Measurements from ENCODE around the gene GSE1.

GSE1 gene

DNA sequence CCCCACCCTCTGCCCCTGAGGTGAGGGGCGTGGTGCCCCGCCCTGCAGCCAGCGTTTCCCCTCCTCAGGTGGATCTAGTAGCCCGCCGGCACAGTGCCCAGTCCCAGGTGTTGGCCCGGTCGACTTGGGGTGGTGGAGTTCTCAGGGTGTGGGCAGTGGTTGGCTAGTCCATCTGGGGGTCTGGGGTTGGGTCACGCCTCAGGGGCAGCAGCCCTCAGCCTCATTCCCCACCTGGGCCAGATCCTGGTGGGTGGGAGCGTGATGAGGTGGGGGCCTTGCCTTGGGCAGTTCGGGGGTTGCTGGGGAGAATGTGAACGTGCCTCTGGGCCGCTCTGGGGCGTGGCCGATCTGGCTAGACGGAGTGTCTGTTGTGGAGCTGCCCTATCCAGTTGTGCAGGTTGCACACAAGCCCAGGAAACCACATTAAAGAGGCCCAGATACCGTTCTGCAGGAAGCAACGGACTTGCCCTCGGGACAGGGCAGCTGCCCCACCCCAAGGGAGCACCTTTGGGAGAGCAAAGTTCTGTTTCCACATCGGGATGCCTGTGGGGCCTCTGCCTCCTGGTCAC is 32.0 kb downstream of the GSE1 start:
- Histone ChIP-seq H4K20me1 (peaks cover 100% of the 10 kb centered on the region in 11 experiments), H3K27me3 (peaks cover 0 to 41% (median 0%) of the 10 kb centered on the region in 11 experiments; a peak in 8 of 22 replicates), H3K9ac (0 out of 22 replicates have a peak overlapping the region, but pooled peaks of 2 of the 11 experiments have one; percentile 9 to 18), H3K4me3 (no peak overlapping the region), H3K36me3 (peaks cover 0 to 40% (median 24%) of the 10 kb centered on the region in 11 experiments; a peak in 16 of 22 replicates), H3K4me2 (peak overlapping the region in 10 of 11 experiments; percentile 4 to 99 (median 90); a peak in 20 of 22 replicates), H3K4me1 (peaks cover 70 to 96% (median 92%) of the 10 kb centered on the region in 10 experiments), H3K9me3 (replicated peaks in 1 of 11) (no peaks in the 10 kb centered on the region), H3K27ac (no peak overlapping the region)
- no peak for TF ChIP-seq Cebpa-rat (IDR thresholded peaks at IDR 0.05)

DNA sequence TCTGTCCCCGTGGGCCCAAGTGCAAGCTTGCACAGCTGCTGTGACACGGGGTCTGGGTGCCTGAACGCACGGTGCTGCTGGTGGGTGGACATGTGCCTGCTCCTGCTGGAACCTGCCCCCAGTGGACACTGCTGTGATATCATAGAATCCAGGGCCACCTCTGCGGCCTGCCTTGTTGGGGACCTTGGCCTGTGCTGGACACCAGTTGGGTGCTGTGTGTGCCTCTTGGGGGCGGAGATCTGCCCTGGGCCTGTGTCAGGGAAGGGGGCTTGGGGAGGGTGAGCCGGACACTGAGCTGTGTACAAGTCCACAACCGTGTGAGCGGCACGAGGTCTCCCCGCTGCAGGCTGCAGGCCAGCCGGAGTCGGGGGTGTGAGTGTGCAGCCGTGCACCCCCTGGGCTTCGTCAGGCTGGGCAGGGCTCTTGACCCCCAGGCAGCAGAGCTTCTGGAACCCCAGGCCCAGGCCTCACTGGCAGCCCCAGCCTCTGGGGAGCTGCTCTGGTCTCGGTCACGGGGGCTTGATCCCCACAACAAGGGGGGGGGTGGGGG is 33.3 kb downstream of the GSE1 start:
- Histone ChIP-seq H3K4me2 (peak overlapping the region in 9 of 11 experiments; percentile 72 to 99 (median 90); a peak in 18 of 22 replicates), H3K4me3 (peak overlapping the region in 1 of 10 experiments; percentile 10; a peak in 1 of 20 replicates), H3K9ac (no peak overlapping the region), H3K27ac (no peak overlapping the region), H3K4me1 (peaks cover 74 to 100% (median 98%) of the 10 kb centered on the region in 10 experiments), H3K9me3 (replicated peaks in 1 of 11) (no peaks in the 10 kb centered on the region), H3K36me3 (peaks cover 0 to 31% (median 14%) of the 10 kb centered on the region in 11 experiments; a peak in 13 of 22 replicates), H3K27me3 (peaks cover 0 to 53% (median 0%) of the 10 kb centered on the region in 11 experiments; a peak in 8 of 22 replicates), H4K20me1 (peaks cover 97 to 100% (median 98%) of the 10 kb centered on the region in 11 experiments)
- TF ChIP-seq Cebpa-rat (IDR thresholded peaks at IDR 0.05) = no peak

DNA sequence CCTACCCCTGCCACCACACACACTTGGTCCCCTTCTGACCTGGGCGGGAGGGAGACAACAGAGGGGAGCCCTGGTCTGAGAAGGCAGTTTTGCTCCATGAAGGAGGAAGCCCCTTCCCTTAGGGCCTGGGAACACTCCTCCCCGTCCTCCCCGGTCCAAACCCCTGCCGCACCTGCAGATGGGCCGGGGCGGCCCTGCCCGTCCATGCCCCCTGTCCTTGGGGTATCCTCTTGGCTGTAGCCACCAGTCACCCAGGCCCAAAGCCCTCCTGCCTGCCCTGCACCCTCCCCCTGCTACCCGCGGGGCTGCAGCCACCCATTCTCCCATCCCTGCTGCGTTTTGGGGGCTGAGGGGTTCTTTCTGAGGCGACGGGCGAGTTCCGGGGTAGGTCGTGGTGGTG is 33.9 kb downstream of the GSE1 start:
- TF ChIP-seq Cebpa-rat (IDR thresholded peaks at IDR 0.05) = no peak
- peaks cover 0 to 58% (median 0%) of the 10 kb centered on the region in 11 experiments; a peak in 8 of 22 replicates for H3K27me3 ChIP-seq
- peaks cover 74 to 100% (median 98%) of the 10 kb centered on the region in 10 experiments for H3K4me1 ChIP-seq
- H4K20me1 ChIP-seq = peaks cover 97 to 100% (median 98%) of the 10 kb centered on the region in 11 experiments
- H3K27ac ChIP-seq = no peak overlapping the region
- H3K36me3 ChIP-seq = peaks cover 0 to 31% (median 10%) of the 10 kb centered on the region in 11 experiments; a peak in 11 of 22 replicates
- no peaks in the 10 kb centered on the region for H3K9me3 ChIP-seq (replicated peaks in 1 of 11)
- 0 out of 22 replicates have a peak overlapping the region, but pooled peaks of 1 of the 11 experiments have one; percentile 18 for H3K9ac ChIP-seq
- H3K4me3 ChIP-seq = no peak overlapping the region; a peak in 1 of 20 replicates
- peak overlapping the region in 9 of 11 experiments; percentile 72 to 99 (median 90); a peak in 17 of 22 replicates for H3K4me2 ChIP-seq

DNA sequence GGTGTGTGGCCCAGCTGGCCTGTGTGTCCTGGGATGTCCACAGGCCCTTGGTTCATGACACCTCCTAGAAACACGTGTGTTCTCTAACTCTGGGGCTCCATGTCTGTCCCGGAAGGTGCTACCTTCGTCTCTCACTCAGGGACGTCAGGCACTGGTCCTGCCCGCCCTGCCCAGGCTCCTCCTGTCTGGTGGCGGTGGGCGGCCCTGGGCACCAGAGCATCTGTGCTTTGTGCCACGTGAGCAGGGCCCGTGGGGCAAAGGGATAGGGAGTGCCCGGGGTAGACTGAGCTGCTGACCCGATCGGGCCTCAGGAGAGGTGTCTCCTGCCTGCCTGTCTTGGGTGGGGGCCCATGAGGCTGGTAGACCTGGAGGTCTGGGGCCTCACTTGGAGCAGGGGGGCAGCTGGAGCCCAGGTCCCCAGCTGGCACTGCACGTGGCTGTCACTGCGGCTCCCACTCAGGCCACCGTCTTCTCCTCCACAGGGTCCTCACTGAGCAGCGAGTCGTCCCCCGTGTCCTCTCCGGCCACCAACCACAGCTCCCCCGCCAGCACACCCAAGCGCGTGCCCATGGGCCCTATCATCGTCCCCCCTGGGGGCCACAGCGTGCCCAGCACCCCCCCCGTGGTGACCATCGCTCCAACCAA is 35.1 kb downstream of the GSE1 start:
- H3K36me3 ChIP-seq = peaks cover 0 to 31% (median 9%) of the 10 kb centered on the region in 11 experiments; a peak in 9 of 22 replicates
- H3K4me3 ChIP-seq = no peak overlapping the region
- peaks cover 0 to 66% (median 0%) of the 10 kb centered on the region in 11 experiments; a peak in 8 of 22 replicates for H3K27me3 ChIP-seq
- no peak for TF ChIP-seq Cebpa-rat (IDR thresholded peaks at IDR 0.05)
- no peaks in the 10 kb centered on the region for H3K9me3 ChIP-seq (replicated peaks in 1 of 11)
- no peak overlapping the region for H3K27ac ChIP-seq
- H4K20me1 ChIP-seq = peaks cover 94 to 98% (median 96%) of the 10 kb centered on the region in 11 experiments
- H3K9ac ChIP-seq = peak overlapping the region in 4 of 11 experiments; percentile 19 to 44 (median 31); a peak in 3 of 22 replicates
- H3K4me2 ChIP-seq = peak overlapping the region; percentile 57 to 99 (median 90)
- H3K4me1 ChIP-seq = peaks cover 70 to 98% (median 96%) of the 10 kb centered on the region in 10 experiments

DNA sequence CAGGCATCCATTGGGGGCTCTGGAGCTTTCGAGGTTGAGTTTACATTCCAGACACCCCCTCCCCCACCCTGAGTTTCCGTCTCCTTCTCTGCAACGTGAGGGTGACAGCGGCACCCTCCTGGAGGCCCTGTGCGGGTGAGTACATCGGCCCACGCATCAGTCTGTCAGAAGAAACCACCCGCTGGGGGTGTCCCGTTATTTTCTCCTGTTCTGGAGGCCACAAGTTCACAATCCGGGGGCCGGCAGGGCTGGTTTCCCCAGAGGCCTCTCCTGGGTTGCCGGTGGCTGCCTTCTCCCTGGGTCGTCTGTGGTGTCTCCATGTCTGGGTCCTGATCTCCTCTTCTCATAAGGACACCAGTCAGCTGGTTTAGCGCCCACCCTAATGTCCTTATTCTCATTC is 35.7 kb downstream of the GSE1 start:
- peaks cover 94 to 98% (median 96%) of the 10 kb centered on the region in 11 experiments for H4K20me1 ChIP-seq
- peak overlapping the region in 3 of 11 experiments; percentile 11 to 65 (median 17); a peak in 3 of 22 replicates for H3K9ac ChIP-seq
- H3K9me3 ChIP-seq (replicated peaks in 1 of 11) = no peaks in the 10 kb centered on the region
- H3K27me3 ChIP-seq = peaks cover 0 to 66% (median 0%) of the 10 kb centered on the region in 11 experiments; a peak in 8 of 22 replicates
- no peak for TF ChIP-seq Cebpa-rat (IDR thresholded peaks at IDR 0.05)
- H3K36me3 ChIP-seq = peaks cover 5 to 36% (median 12%) of the 10 kb centered on the region in 11 experiments; a peak in 20 of 22 replicates
- peaks cover 70 to 97% (median 95%) of the 10 kb centered on the region in 10 experiments for H3K4me1 ChIP-seq
- no peak overlapping the region for H3K27ac ChIP-seq
- H3K4me2 ChIP-seq = peak overlapping the region; percentile 57 to 99 (median 90)
- H3K4me3 ChIP-seq = no peak overlapping the region

DNA sequence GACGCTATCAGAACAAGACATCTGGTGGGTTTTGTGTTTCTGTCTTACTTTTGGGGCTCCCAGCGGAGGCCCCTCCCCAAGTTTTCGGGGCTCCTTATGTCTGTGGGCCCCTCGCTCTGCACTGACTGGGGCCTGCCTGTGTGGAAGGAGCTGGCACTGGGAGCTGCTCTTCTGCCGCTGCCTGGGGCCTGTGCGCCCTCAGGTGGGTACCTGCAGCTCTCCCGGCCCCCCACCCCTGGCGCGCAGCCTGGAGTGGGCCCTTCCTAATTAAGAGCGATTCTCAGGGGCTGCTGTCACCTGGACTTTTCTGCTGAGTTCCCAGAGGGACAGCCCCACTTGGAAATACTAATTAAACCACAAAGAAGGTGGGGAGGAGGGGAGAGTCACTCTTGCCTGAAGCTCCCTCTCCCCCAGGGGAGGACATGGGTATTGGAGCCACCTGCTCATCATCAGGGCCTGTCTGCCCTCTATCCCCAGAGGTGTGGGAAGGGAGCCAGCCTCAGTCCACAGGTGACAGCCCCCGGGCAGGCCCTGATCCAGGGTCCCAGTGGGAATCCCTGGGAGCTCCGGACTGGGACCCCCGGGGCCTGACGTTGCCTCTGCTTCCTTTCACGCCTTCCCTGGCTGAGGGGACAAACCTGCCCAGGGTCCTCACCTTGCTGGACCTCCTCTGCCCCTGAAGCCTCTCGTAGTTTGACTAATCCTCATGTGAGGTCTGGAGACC is 36.5 kb downstream of the GSE1 start:
- H3K27ac ChIP-seq = peak overlapping the region in 4 of 11 experiments; percentile 14 to 61 (median 34); a peak in 5 of 22 replicates
- H3K4me3 ChIP-seq = peak overlapping the region in 3 of 10 experiments; percentile 26 to 45 (median 27); a peak in 5 of 20 replicates
- H3K27me3 ChIP-seq = peaks cover 0 to 66% (median 0%) of the 10 kb centered on the region in 11 experiments; a peak in 8 of 22 replicates
- peaks cover 64 to 92% (median 88%) of the 10 kb centered on the region in 10 experiments for H3K4me1 ChIP-seq
- H4K20me1 ChIP-seq = peaks cover 94 to 98% (median 96%) of the 10 kb centered on the region in 11 experiments
- H3K9ac ChIP-seq = peak overlapping the region in 6 of 11 experiments; percentile 1 to 65 (median 51); a peak in 8 of 22 replicates
- peaks cover 13 to 44% (median 19%) of the 10 kb centered on the region in 11 experiments; a peak in 21 of 22 replicates for H3K36me3 ChIP-seq
- H3K9me3 ChIP-seq (replicated peaks in 1 of 11) = no peaks in the 10 kb centered on the region
- TF ChIP-seq Cebpa-rat (IDR thresholded peaks at IDR 0.05) = no peak
- H3K4me2 ChIP-seq = peak overlapping the region; percentile 57 to 99 (median 90)

DNA sequence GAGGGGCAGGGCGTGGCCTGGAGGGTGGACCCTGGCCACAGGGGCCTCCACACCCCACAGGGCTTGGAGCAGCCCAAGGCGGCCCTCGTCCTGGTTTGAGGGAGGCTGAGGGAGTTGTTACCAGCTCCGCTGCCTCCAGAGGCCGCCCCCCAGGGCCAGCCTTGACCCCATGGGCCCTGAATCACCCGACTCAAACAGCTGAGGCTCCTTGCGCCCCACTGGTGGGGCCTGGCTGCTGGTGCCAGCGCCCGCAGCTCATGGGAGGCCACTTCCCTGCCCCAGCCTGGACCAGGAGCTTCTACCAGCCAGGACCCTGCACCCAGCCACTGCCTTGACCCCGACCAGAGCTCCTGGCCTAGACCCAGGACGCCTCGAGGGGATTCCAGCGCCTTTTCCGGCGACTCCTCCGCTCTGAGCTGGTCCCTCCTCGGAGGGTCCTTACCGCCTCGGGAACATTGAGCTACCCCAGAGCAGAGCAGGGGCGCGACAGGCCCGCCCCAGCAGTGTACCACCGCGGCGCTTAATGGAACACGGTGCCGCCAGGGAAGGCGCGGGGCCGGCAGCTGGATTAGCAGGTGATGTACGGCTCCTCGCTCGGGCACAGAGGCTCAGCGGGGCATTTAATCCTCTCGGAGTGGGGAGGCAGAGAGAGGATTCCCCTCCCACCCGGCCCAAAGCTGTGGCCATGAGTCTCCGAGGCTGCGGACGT is 37.2 kb downstream of the GSE1 start:
- Histone ChIP-seq H4K20me1 (peaks cover 88 to 98% (median 95%) of the 10 kb centered on the region in 11 experiments), H3K4me2 (peak overlapping the region; percentile 57 to 99 (median 90)), H3K9me3 (replicated peaks in 1 of 11) (no peaks in the 10 kb centered on the region), H3K9ac (peak overlapping the region in 8 of 11 experiments; percentile 1 to 65 (median 45); a peak in 11 of 22 replicates), H3K27ac (peak overlapping the region in 4 of 11 experiments; percentile 14 to 61 (median 34); a peak in 7 of 22 replicates), H3K4me1 (peaks cover 58 to 85% (median 81%) of the 10 kb centered on the region in 10 experiments), H3K27me3 (peaks cover 0 to 66% (median 0%) of the 10 kb centered on the region in 11 experiments; a peak in 8 of 22 replicates), H3K4me3 (peak overlapping the region in 3 of 10 experiments; percentile 26 to 45 (median 27); a peak in 5 of 20 replicates), H3K36me3 (peaks cover 20 to 51% (median 25%) of the 10 kb centered on the region in 11 experiments; a peak in 21 of 22 replicates)
- no peak for TF ChIP-seq Cebpa-rat (IDR thresholded peaks at IDR 0.05)

Measured in BLaER1 treated with 17β-estradiol and CSF1 and Interleukin-3, amounts not matched to agents 10 nM and 100 nM (cell line).